ENCODE results near the gene SLC35B2. TPM values are rescaled to one million over a fixed set of nuclear protein-coding genes. Genes with fewer than 3 reads are reported as not detected.
A peak's percentile ranks its signal among the peaks of the same experiment; 100 is the strongest.

The SLC35B2 gene
- total and polyA plus RNA-seq, 9 of the 15 experiments (the other 6 are each of a cell fraction or from before 2014, with no cell fraction given) = 14.5 to 59.1 (median 47.1) TPM

DNA sequence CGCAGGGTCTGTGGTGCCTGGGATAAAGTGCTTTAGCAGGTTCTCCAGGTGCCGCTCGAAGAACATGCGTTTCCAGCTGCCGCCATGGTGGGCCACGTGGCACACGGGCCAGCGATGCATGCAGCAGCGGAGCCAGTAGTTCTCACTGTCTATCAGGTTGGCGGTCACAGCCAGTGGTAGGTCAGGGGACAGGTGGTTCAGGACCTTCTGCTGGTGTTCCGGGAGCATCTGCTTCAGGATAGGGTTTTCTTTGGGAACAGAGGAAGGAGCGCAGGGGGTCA, 28.9 kb upstream of the SLC35B2 start:
- peaks cover 51 to 86% of the 10 kb centered on the region in 2 experiments for H3K27me3 ChIP-seq (ENCODE audit: control insufficient read depth in 2 of 2, insufficient read depth in 2 of 2, low read length in 2 of 2)
- no TSS peak for BruUV-seq (replicated peaks)
- no peak overlapping the region for H3K27ac ChIP-seq (ENCODE audit: extremely low read depth, low read depth, low read length)

More for the DNA sequence above, 28.9 kb upstream of the SLC35B2 start:
- in situ Hi-C loops (cut with MboI) (no loop called here), intact Hi-C loops (cut with micrococcal nuclease) (no loop called here)
- 9% methylated on average over 12 of the region's 12 CpGs for WGBS (ENCODE audit: insufficient coverage, low coverage, missing lambda C conversion rate)
- no peaks in the 10 kb centered on the region for H3K9me3 ChIP-seq (replicated peaks; ENCODE audit: control insufficient read depth, insufficient read depth, low read depth, low read length)
- TF ChIP-seq, protein P1, sequence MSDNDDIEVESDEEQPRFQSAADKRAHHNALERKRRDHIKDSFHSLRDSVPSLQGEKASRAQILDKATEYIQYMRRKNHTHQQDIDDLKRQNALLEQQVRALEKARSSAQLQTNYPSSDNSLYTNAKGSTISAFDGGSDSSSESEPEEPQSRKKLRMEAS (CRISPR knock-in tag; IDR thresholded peaks at IDR 0.05) = peak; percentile 83
- TF ChIP-seq NR2C2 (CRISPR knock-in tag; IDR thresholded peaks at IDR 0.05) = no peak
- no peak for TF ChIP-seq NR2C2 (tag; IDR thresholded peaks at IDR 0.05)
- no peak for TF ChIP-seq TSC22D4 (tag; IDR thresholded peaks at IDR 0.05)
- TF ChIP-seq BCOR (IDR thresholded peaks at IDR 0.05) = no peak
- peak in 1 of 3 experiments; percentile 55 for TF ChIP-seq YY1 (IDR thresholded peaks at IDR 0.05; ENCODE audit: borderline replicate concordance in 1 of 3, control insufficient read depth in 1 of 3, extremely low read depth in 1 of 3, insufficient read depth in 3 of 3, insufficient read length in 1 of 3, insufficient replicate concordance in 2 of 3, low read depth in 1 of 3, low read length in 2 of 3)
- TF ChIP-seq, protein P2, sequence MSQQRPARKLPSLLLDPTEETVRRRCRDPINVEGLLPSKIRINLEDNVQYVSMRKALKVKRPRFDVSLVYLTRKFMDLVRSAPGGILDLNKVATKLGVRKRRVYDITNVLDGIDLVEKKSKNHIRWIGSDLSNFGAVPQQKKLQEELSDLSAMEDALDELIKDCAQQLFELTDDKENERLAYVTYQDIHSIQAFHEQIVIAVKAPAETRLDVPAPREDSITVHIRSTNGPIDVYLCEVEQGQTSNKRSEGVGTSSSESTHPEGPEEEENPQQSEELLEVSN (IDR thresholded peaks at IDR 0.05; ENCODE audit: borderline replicate concordance in 1 of 2, extremely low read depth in 1 of 2, insufficient read depth in 1 of 2, insufficient read length in 1 of 2, low read depth in 1 of 2, low read length in 1 of 2, poor library complexity in 1 of 2, severe bottlenecking in 1 of 2) = peak in 1 of 2 experiments; percentile 76
- H3K4me3 ChIP-seq = no peak overlapping the region
- FAIRE-seq = no peak
- CTCF ChIA-PET (ENCODE audit: low intra/inter-chr PET ratio) = no interaction called here
- H3K9ac ChIP-seq (ENCODE audit: insufficient read depth in 1 of 2, low read depth in 2 of 2, low read length in 2 of 2) = peak overlapping the region in 1 of 2 experiments; percentile 4; a peak in 1 of 4 replicates
- no peaks in the 10 kb centered on the region; the same call in 1 of the 2 replicates for H4K20me1 ChIP-seq (replicated peaks; ENCODE audit: control insufficient read depth, insufficient read depth, low read length)
- POLR2A ChIA-PET = interaction anchor here (0.7 to 5.1 kb wide), 2 partner anchors 10 to 147 kb away, joined by 3 to 20 read pairs; no protein-coding TSS in a partner anchor
- no peak for ATAC-seq
- H2AFZ ChIP-seq (ENCODE audit: low read depth, low read length) = no peak overlapping the region
- no peaks in the 10 kb centered on the region for H3K79me2 ChIP-seq (ENCODE audit: control insufficient read depth, insufficient read depth, low read length)
- H3K36me3 ChIP-seq (ENCODE audit: control insufficient read depth, insufficient read depth, low read length) = no peaks in the 10 kb centered on the region
- no peak for DNase-seq (ENCODE audit: extremely low read depth in 1 of 4, low spot score in 3 of 4)
- H3K9me1 ChIP-seq (ENCODE audit: control insufficient read depth, insufficient read depth, low read length) = no peaks in the 10 kb centered on the region
- H3K4me2 ChIP-seq (ENCODE audit: insufficient read depth, low read length) = no peak overlapping the region
- peaks cover 0 to 9% of the 10 kb centered on the region in 2 experiments; a peak in 2 of 5 replicates for H3K4me1 ChIP-seq (replicated peaks in 1 of 2; ENCODE audit: control insufficient read depth in 2 of 2, insufficient read depth in 2 of 2, low read length in 2 of 2)

All from K562 (cell line).